CD4-positive, CD25-positive, alpha-beta regulatory T cell (primary cell): Measurements from ENCODE around the gene DMRTB1. TPM values are rescaled to one million over a fixed set of nuclear protein-coding genes. Genes with fewer than 3 reads are reported as not detected.

Experiments
- ATAC-seq, 2 donors: fragments of 150-1000 bp; cut with Tn5 transposase; one replicate each; pipeline ENCODE4 v1.10.0; 2021; ENCODE audit warnings: low read depth in 2 of 2, moderate number of reproducible peaks in 2 of 2, moderate library complexity in 1 of 2
- DNase-seq, 3 donors: peaks; one replicate each; pipeline versions ENCODE4 v3.0.0 to v3.0.0-alpha.2; 2012 to 2022; ENCODE audit warnings: mixed read lengths in 1 of 3
- H3K27ac ChIP-seq: one replicate; pipeline ENCODE4 v1.7.0; 2013; ENCODE audit warnings: mild to moderate bottlenecking, low read length; ENCODE audit not compliant: insufficient read depth, poor library complexity, severe bottlenecking
- H3K27me3 ChIP-seq: one replicate; pipeline ENCODE4 v1.7.0; 2013; ENCODE audit warnings: low read length; ENCODE audit not compliant: control insufficient read depth, insufficient read depth
- H3K36me3 ChIP-seq: one replicate; pipeline ENCODE4 v1.7.0; 2013; ENCODE audit warnings: mild to moderate bottlenecking, low read length, moderate library complexity; ENCODE audit not compliant: control insufficient read depth, insufficient read depth
- H3K4me1 ChIP-seq: 2 replicates; pipeline ENCODE4 v1.7.0; 2013; ENCODE audit warnings: mild to moderate bottlenecking, low read length; ENCODE audit not compliant: insufficient read depth, control insufficient read depth, poor library complexity, severe bottlenecking
- H3K4me3 ChIP-seq: one replicate; pipeline ENCODE4 v1.7.0; 2013; ENCODE audit warnings: low read depth, mild to moderate bottlenecking, low read length, moderate library complexity
- H3K9me3 ChIP-seq, 2 experiments: 1 replicate in 1 of 2; 2 replicates in 1 of 2; pipeline ENCODE4 v1.7.0; 2013; ENCODE audit warnings: low read length in 2 of 2, mild to moderate bottlenecking in 1 of 2, moderate library complexity in 1 of 2; ENCODE audit not compliant: control insufficient read depth in 2 of 2
- H3K27ac Mint-ChIP-seq, 3 donors: one replicate each; pipeline ENCODE4 v1.8.0; 2020 to 2022; ENCODE audit warnings: mild to moderate bottlenecking in 3 of 3, mixed read lengths in 3 of 3, moderate library complexity in 2 of 3
- H3K27me3 Mint-ChIP-seq: one replicate; pipeline ENCODE4 v1.8.0; 2022; ENCODE audit warnings: mild to moderate bottlenecking, mixed read lengths
- H3K36me3 Mint-ChIP-seq: one replicate; pipeline ENCODE4 v1.8.0; 2020; ENCODE audit warnings: mixed read lengths
- H3K4me1 Mint-ChIP-seq, 4 donors: one replicate each; pipeline ENCODE4 v1.8.0; 2020 to 2022; ENCODE audit warnings: mixed read lengths in 4 of 4, mild to moderate bottlenecking in 1 of 4
- H3K4me3 Mint-ChIP-seq, 4 donors: one replicate each; pipeline ENCODE4 v1.8.0; 2020 to 2022; ENCODE audit warnings: mild to moderate bottlenecking in 4 of 4, mixed read lengths in 4 of 4, moderate library complexity in 3 of 4
- H3K9me3 Mint-ChIP-seq, 7 donors: one replicate each; pipeline ENCODE4 v1.8.0; 2020 to 2022; ENCODE audit warnings: mixed read lengths in 7 of 7, mild to moderate bottlenecking in 3 of 7, moderate library complexity in 2 of 7
- polyA plus RNA-seq, 4 donors: library from polyadenylated mRNA; unstranded; fragments of 300-500 nt; fragmentation: Illumina TruSeq; gene quantifications; one replicate each; pipeline ENCODE4 v1.2.3, GENCODE V29; 2021
- total RNA-seq: library from RNA; stranded (reverse); gene quantifications from one replicate; pipeline ENCODE4 v1.2.3, GENCODE V29; 2022

DMRTB1 gene
- total and polyA plus RNA-seq, 5 donors from 2014 or later = not detected

DNA sequence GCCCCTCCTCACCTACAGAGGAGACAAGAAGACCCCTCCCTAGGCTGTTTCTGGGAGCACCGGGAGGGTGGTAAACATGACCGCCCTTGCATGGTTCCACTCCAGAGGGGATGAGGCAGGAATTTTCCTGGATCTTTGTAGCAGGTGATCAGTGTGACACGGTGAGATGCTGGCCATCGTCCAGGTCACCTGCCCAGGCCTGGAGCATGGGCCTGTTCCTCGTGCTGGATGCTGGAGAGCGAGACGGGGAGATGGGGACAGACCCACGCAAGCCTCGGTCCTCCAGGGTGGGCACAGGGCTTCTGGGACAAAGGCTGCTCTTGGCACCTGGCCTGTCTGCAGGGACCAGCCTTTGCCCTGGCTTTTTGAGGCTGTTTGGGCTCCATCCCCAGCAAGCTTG, 46.2 kb downstream of the DMRTB1 start:
- H3K9me3 ChIP-seq = no peaks in the 10 kb centered on the region
- H3K27me3 ChIP-seq = no peaks in the 10 kb centered on the region
- DNase-seq (no peak), ATAC-seq (no peak)
- H3K4me3 ChIP-seq = no peak overlapping the region
- no peaks in the 10 kb centered on the region for H3K4me1 Mint-ChIP-seq
- H3K36me3 ChIP-seq = no peaks in the 10 kb centered on the region
- no peak overlapping the region for H3K27ac Mint-ChIP-seq
- no peak overlapping the region for H3K27ac ChIP-seq
- no peaks in the 10 kb centered on the region for H3K27me3 Mint-ChIP-seq
- no peaks in the 10 kb centered on the region for H3K36me3 Mint-ChIP-seq
- no peaks in the 10 kb centered on the region for H3K4me1 ChIP-seq
- H3K9me3 Mint-ChIP-seq = no peaks in the 10 kb centered on the region
- H3K4me3 Mint-ChIP-seq = no peak overlapping the region

GRCh38 chr1:53505891-53506290, 46.7 kb downstream of the DMRTB1 start:
- Mint-ChIP-seq H3K36me3 (no peaks in the 10 kb centered on the region), H3K4me1 (no peaks in the 10 kb centered on the region), H3K27me3 (no peaks in the 10 kb centered on the region), H3K9me3 (no peaks in the 10 kb centered on the region), H3K27ac (no peak overlapping the region), H3K4me3 (no peak overlapping the region)
- H3K4me3 ChIP-seq = no peak overlapping the region
- H3K9me3 ChIP-seq = no peaks in the 10 kb centered on the region
- H3K27me3 ChIP-seq = no peaks in the 10 kb centered on the region
- H3K27ac ChIP-seq = no peak overlapping the region
- H3K36me3 ChIP-seq = no peaks in the 10 kb centered on the region
- ATAC-seq (no peak), DNase-seq (no peak)
- H3K4me1 ChIP-seq = no peaks in the 10 kb centered on the region

GRCh38 chr1:53506355-53507050, 47.3 kb downstream of the DMRTB1 start:
- Histone ChIP-seq H3K27me3 (no peaks in the 10 kb centered on the region), H3K36me3 (no peaks in the 10 kb centered on the region), H3K9me3 (no peaks in the 10 kb centered on the region), H3K27ac (no peak overlapping the region), H3K4me1 (no peaks in the 10 kb centered on the region), H3K4me3 (no peak overlapping the region)
- Mint-ChIP-seq H3K9me3 (no peaks in the 10 kb centered on the region), H3K4me3 (no peak overlapping the region), H3K27ac (no peak overlapping the region), H3K4me1 (no peaks in the 10 kb centered on the region), H3K36me3 (no peaks in the 10 kb centered on the region), H3K27me3 (no peaks in the 10 kb centered on the region)
- ATAC-seq (no peak), DNase-seq (no peak)

DNA sequence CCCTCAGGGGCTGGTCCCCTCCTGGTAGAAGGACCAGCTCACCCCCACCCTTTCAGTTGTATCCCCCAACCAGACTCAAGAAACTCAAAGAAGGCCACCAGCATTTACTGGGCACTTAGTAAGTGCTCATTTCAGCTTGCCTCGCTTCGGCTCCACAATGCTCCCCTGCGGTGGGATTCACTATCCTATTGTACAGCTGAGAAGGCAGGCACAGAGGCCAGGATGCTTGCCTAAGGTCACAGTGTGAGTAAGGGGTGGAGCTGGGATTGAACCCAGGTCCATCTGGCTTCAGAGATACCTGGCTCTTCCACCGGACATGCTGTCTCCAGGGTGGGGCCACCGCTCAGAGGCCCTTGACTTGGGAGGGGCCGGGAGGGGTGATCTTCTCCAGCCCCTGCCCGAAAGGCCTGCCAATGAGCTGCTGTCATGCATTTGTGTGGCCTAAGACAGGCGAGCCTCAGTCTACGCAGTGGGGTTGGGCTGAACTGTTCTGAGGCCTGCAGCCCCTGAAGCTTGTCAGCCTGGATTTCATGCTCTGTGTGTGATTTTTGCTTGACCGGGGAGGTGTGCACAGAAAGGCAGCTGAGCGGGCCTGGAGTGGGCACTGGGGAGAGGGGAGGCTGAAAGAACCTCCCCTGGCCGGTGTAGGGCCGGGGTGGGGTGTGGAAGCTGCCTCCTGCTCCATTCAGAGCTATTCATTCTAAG, 48.1 kb downstream of the DMRTB1 start:
- no peak overlapping the region for H3K4me3 Mint-ChIP-seq
- ATAC-seq (no peak), DNase-seq (no peak)
- no peaks in the 10 kb centered on the region for H3K36me3 Mint-ChIP-seq
- no peaks in the 10 kb centered on the region for H3K4me1 ChIP-seq
- H3K27ac ChIP-seq = no peak overlapping the region
- H3K27ac Mint-ChIP-seq = no peak overlapping the region
- H3K9me3 Mint-ChIP-seq = no peaks in the 10 kb centered on the region
- no peak overlapping the region for H3K4me3 ChIP-seq
- no peaks in the 10 kb centered on the region for H3K27me3 Mint-ChIP-seq
- H3K9me3 ChIP-seq = no peaks in the 10 kb centered on the region
- no peaks in the 10 kb centered on the region for H3K4me1 Mint-ChIP-seq
- no peaks in the 10 kb centered on the region for H3K27me3 ChIP-seq
- H3K36me3 ChIP-seq = no peaks in the 10 kb centered on the region

DNA sequence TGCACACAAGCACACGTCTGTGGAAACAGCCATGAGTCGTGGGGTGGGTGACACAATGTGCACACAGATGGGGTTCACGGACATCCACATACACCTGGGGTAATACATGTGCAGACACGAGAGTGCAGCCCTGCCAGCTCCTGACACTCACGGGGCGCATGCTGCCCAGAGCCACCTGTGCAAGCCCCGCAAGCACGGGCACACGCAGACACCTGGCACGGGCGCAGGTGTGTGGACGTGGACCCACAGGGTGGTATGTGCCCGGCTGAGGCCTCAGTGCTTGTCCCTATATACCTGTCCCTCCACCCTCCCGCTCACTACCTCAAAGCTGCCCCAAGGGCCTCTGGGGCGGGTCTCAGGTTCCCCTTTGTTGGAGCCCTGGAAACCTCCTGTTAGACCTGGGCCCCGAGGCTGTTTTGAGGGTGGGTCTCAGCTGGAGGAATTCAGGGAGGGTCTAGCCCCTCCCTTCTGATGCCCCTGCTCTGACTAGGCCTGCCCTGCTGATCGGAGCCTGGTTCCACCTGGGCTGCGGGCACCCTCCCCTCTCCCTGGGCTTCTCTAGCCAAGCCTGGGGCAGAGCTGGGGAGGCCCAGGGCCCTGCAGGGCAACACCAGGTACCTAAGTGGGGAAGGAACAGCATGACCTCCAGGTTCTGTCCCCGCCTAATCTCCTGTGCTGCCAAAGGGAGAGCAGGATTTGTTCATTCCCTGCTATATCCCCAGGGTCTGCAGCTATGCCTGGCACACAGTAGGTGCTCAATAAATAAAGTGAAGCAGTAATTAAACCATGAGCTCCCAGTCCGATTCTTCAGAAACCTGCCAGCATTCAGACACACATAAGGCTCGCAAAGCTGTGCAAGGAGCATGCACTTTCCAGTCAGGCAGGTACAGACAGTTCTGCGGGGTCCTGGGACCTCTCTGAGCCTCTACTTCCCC, 49.1 kb downstream of the DMRTB1 start:
- Histone ChIP-seq H3K27ac (no peak overlapping the region), H3K4me1 (no peaks in the 10 kb centered on the region), H3K4me3 (no peak overlapping the region), H3K36me3 (no peaks in the 10 kb centered on the region), H3K27me3 (no peaks in the 10 kb centered on the region), H3K9me3 (no peaks in the 10 kb centered on the region)
- Mint-ChIP-seq H3K4me1 (no peaks in the 10 kb centered on the region), H3K27me3 (no peaks in the 10 kb centered on the region), H3K27ac (no peak overlapping the region), H3K36me3 (no peaks in the 10 kb centered on the region), H3K4me3 (no peak overlapping the region), H3K9me3 (no peaks in the 10 kb centered on the region)
- ATAC-seq (no peak), DNase-seq (no peak)

- Histone ChIP-seq H3K4me1 (no peaks in the 10 kb centered on the region), H3K9me3 (no peaks in the 10 kb centered on the region), H3K4me3 (no peak overlapping the region), H3K27ac (no peak overlapping the region), H3K36me3 (no peaks in the 10 kb centered on the region), H3K27me3 (no peaks in the 10 kb centered on the region)
- DNase-seq = no peak
- Mint-ChIP-seq H3K27me3 (no peaks in the 10 kb centered on the region), H3K4me3 (no peak overlapping the region), H3K4me1 (no peaks in the 10 kb centered on the region), H3K36me3 (no peaks in the 10 kb centered on the region), H3K9me3 (no peaks in the 10 kb centered on the region), H3K27ac (no peak overlapping the region)
- no peak for ATAC-seq
Measured at GRCh38 chr1:53508991-53509666, 49.9 kb downstream of the DMRTB1 start.

GRCh38 chr1:53509775-53510174, 50.6 kb downstream of the DMRTB1 start:
- Histone ChIP-seq H3K27me3 (no peaks in the 10 kb centered on the region), H3K4me3 (no peak overlapping the region), H3K9me3 (no peaks in the 10 kb centered on the region), H3K4me1 (no peaks in the 10 kb centered on the region), H3K27ac (no peak overlapping the region), H3K36me3 (no peaks in the 10 kb centered on the region)
- Mint-ChIP-seq H3K4me3 (no peak overlapping the region), H3K27ac (no peak overlapping the region), H3K27me3 (no peaks in the 10 kb centered on the region), H3K36me3 (no peaks in the 10 kb centered on the region), H3K4me1 (no peaks in the 10 kb centered on the region), H3K9me3 (no peaks in the 10 kb centered on the region)
- ATAC-seq = no peak
- DNase-seq = no peak
